Sigmoid colon (tissue), 7 donors: ENCODE data around the gene ADAMTS2. TPM values are rescaled to one million over a fixed set of nuclear protein-coding genes. Genes with fewer than 3 reads are reported as not detected.

Experiments
- DNase-seq: peaks from one replicate; pipeline ENCODE4 v3.0.0-alpha.2; 2019
- H3K27ac ChIP-seq, 4 donors: fragments of 200-600 bp; sonication (generic); one replicate each; pipeline ENCODE4 v1.5.1; 2016 to 2019; ENCODE audit warnings: mild to moderate bottlenecking in 1 of 4
- H3K27me3 ChIP-seq, 3 donors: fragments of 200-600 bp; sonication (generic); one replicate each; pipeline ENCODE4 v1.5.1; 2019; ENCODE audit warnings: mild to moderate bottlenecking in 1 of 3
- H3K36me3 ChIP-seq, 4 donors: fragments of 200-600 bp; sonication (generic); one replicate each; pipeline ENCODE4 v1.5.1; 2016 to 2019
- H3K4me1 ChIP-seq, 4 donors: fragments of 200-600 bp; sonication (generic); one replicate each; pipeline ENCODE4 v1.5.1; 2017 to 2019
- H3K4me3 ChIP-seq, 4 donors: fragments of 200-600 bp; sonication (generic); one replicate each; pipeline ENCODE4 v1.5.1; 2017 to 2019; ENCODE audit warnings: mild to moderate bottlenecking in 2 of 4, moderate library complexity in 1 of 4
- H3K9me3 ChIP-seq, 4 donors: fragments of 200-600 bp in 3 of 4; sonication (generic) in 3 of 4; one replicate each; pipeline versions ENCODE4 v1.5.1 to v1.6.1; 2013 to 2019
- CTCF ChIP-seq, 4 experiments: fragments of 450-650 bp in 3 of 4; fragments of 200-600 bp in 1 of 4; IDR thresholded peaks; one replicate each; pipeline ENCODE4 v1.5.1; 2016 to 2019; ENCODE audit warnings: antibody characterized with exemption in 4 of 4, mild to moderate bottlenecking in 3 of 4, moderate library complexity in 2 of 4
- EP300 ChIP-seq, 4 donors: sonication (generic); formaldehyde crosslinking; IDR thresholded peaks; one replicate each; pipeline ENCODE4 v1.6.1; 2017; ENCODE audit warnings: antibody characterized with exemption in 4 of 4
- POLR2A ChIP-seq, 2 donors: fragments of 450-650 bp; IDR thresholded peaks; one replicate each; pipeline ENCODE4 v1.6.1; 2016; ENCODE audit warnings: antibody characterized with exemption in 2 of 2, mild to moderate bottlenecking in 2 of 2, moderate library complexity in 2 of 2
- POLR2AphosphoS5 ChIP-seq, 4 donors: sonication (generic); formaldehyde crosslinking; IDR thresholded peaks; one replicate each; pipeline ENCODE4 v1.6.1; 2017; ENCODE audit warnings: antibody characterized with exemption in 4 of 4
- WGBS, 2 donors: extraction: QIAGEN DNeasy Blood & Tissue Kit; methylation state at CpG; one replicate each; pipeline ENCODE4 v1.1.7; 2013; 5-methylcytosine and 5-hydroxymethylcytosine counted together
- intact Hi-C: fragments of 100-400 bp; cut with DNase I; formaldehyde crosslinking; loops from one replicate; pipeline ENCODE4 v1.15.1; 2023
- polyA plus RNA-seq, 3 donors: library from polyadenylated mRNA; stranded (reverse); fragments of 200-250 nt; gene quantifications; one replicate each; pipeline ENCODE4 v1.2.3, GENCODE V29; 2013
- total RNA-seq, 4 donors: library from RNA; depleted of rRNA; stranded (reverse); fragments of >200 nt; gene quantifications; one replicate each; pipeline ENCODE4 v1.1.0, GENCODE V29; 2016
- donor health status: healthy with polysubstance abuse.
- donor health status: Bipolar disorder and iron deficiency.
- donor health status: healthy.

The ADAMTS2 gene
- total and polyA plus RNA-seq, 7 donors = 0.69 to 33.2 (median 9.2) TPM

DNA sequence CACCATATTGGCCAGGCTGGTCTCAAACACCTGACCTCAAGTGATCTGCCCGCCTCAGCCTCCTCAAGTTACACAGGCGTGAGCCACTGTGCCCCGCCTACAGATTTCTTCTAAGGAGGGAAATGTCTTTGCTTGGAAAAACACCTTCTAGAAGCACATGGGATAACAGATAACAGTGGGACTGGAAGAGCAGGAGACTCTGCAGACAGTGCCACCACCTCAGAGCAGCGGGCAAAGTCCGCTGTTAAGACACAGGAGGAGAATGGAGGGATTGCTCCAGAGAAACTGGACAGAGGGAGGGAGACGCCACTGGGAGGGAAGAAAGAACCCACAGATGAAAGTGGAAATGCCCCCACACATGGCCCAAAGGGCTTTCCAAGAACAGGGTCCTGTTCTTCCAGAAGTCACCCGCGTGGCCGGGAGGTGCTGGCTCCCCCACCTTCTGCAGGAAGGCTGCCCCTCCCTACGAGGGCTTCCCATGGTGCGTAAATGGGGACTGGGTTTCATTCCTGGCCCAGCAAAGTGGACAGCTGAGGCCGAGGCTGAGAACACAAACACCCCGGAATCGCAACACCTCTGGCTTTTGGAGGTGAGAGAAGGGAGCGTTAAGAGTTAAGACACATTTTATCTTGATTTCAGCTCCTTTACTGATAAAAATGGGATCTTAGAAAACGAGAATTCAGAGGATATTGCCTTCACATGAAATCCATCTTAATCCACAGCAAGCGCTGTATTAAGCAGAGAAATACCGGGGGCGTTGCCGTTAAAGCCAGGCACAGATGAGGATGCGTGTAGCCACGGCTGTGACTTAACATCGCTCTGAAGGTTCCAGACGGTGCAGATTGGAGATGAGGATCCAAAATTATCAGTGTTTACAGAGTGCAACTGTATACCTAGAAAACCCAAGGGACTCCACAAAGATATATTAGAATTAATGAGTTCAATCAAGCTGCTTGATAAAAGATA is 11.2 kb downstream of the ADAMTS2 start:
- TF ChIP-seq EP300 (IDR thresholded peaks at IDR 0.05) = no peak
- TF ChIP-seq POLR2A (IDR thresholded peaks at IDR 0.05) = no peak
- TF ChIP-seq POLR2AphosphoS5 (IDR thresholded peaks at IDR 0.05) = no peak
- no peak for TF ChIP-seq CTCF (IDR thresholded peaks at IDR 0.05)
- Histone ChIP-seq H3K27me3 (no peaks in the 10 kb centered on the region), H3K4me1 (peaks cover 0 to 18% (median 10%) of the 10 kb centered on the region in 4 donors), H3K4me3 (no peak overlapping the region), H3K9me3 (no peaks in the 10 kb centered on the region), H3K27ac (no peak overlapping the region), H3K36me3 (peaks cover 0 to 3% (median 0%) of the 10 kb centered on the region in 4 donors)
- no peak for DNase-seq
- intact Hi-C loops = no loop called here
- 62 to 74% methylated on average over 24 of the region's 24 CpGs for WGBS, 2 donors

DNA sequence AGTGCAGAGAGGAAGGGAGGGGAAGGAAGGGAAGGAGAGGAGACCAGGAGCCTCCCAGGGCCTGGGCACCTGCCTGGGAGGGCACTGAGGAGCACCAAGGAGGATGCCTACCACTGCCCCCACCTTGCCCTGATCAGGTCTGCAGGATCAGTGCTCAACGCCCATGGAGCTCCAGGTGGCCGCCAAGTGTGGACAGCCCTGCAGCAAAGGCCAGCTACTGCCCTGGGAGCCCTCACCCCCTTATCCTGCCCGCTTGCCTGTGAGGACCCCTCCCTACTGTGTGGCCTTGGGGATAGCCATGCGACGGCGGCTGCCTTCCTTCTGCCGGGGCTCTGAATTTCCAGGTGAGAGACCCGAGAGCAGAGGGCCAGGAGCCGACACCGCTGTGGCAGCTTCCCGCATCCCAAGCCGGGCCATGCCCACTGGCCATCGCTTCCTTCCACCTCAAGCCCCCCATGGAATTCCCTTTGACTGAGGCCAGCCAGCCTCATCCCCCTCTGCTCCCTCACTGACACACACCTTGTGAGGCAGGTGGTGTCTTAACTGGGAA is 12.4 kb downstream of the ADAMTS2 start:
- Histone ChIP-seq H3K4me1 (peaks cover 0 to 18% (median 10%) of the 10 kb centered on the region in 4 donors), H3K9me3 (no peaks in the 10 kb centered on the region), H3K36me3 (peaks cover 0 to 3% (median 0%) of the 10 kb centered on the region in 4 donors), H3K27me3 (no peaks in the 10 kb centered on the region), H3K4me3 (no peak overlapping the region), H3K27ac (no peak overlapping the region)
- no peak for TF ChIP-seq POLR2A (IDR thresholded peaks at IDR 0.05)
- TF ChIP-seq CTCF (IDR thresholded peaks at IDR 0.05) = no peak
- TF ChIP-seq EP300 (IDR thresholded peaks at IDR 0.05) = no peak
- TF ChIP-seq POLR2AphosphoS5 (IDR thresholded peaks at IDR 0.05) = no peak
- DNase-seq = no peak
- intact Hi-C loops = no loop called here
- WGBS, 2 donors = 82 to 87% methylated on average over 13 of the region's 13 CpGs

GRCh38 chr5:179331591-179332375 is 13.5 kb downstream of the ADAMTS2 start:
- no peak overlapping the region for H3K4me3 ChIP-seq
- intact Hi-C loops = no loop called here
- WGBS, 2 donors = 36 to 62% methylated on average over 8 of the region's 8 CpGs

More at GRCh38 chr5:179331591-179332375, 13.5 kb downstream of the ADAMTS2 start:
- Histone ChIP-seq H3K4me1 (peaks cover 0 to 22% (median 12%) of the 10 kb centered on the region in 4 donors), H3K27me3 (no peaks in the 10 kb centered on the region), H3K27ac (peak overlapping the region in 1 of 4 donors; percentile 7), H3K9me3 (no peaks in the 10 kb centered on the region), H3K36me3 (peaks cover 0 to 2% (median 0%) of the 10 kb centered on the region in 4 donors)
- DNase-seq = no peak
- TF ChIP-seq POLR2AphosphoS5 (IDR thresholded peaks at IDR 0.05) = peak in 2 of 4 donors; percentile 40 to 60
- TF ChIP-seq CTCF (IDR thresholded peaks at IDR 0.05) = no peak
